ENCODE measurements around the gene PA2G4.

DNA sequence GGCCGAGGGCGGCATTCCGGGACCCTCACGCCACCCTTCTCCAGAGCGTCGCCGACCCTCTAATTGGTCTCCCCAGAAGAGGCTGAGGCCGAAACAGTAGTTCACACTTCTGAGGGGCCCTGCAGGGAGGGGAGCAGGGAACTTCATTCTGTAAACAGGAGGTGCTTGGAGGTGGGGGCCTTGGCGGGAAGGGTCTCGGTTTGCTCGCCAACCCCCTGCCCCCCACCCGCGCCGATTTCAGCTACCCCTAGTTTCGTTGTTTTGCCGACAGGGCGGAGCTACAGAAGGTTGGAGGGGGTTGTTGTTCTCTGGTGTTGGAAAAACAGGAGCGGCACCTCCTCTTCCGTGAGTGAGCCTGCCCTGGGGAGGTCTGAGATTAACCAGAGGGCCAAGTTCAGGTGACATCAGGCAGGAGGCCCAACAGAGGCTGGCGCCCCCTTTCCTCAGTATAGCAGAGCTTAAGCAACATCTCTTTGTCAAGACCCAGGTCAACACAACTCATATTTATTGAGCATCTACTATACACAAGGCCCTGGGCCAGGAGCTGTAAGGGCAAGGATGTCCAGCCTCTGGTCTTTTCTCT is 23.7 kb upstream of the PA2G4 start:
- TF ChIP-seq, protein P1, sequence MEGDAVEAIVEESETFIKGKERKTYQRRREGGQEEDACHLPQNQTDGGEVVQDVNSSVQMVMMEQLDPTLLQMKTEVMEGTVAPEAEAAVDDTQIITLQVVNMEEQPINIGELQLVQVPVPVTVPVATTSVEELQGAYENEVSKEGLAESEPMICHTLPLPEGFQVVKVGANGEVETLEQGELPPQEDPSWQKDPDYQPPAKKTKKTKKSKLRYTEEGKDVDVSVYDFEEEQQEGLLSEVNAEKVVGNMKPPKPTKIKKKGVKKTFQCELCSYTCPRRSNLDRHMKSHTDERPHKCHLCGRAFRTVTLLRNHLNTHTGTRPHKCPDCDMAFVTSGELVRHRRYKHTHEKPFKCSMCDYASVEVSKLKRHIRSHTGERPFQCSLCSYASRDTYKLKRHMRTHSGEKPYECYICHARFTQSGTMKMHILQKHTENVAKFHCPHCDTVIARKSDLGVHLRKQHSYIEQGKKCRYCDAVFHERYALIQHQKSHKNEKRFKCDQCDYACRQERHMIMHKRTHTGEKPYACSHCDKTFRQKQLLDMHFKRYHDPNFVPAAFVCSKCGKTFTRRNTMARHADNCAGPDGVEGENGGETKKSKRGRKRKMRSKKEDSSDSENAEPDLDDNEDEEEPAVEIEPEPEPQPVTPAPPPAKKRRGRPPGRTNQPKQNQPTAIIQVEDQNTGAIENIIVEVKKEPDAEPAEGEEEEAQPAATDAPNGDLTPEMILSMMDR (IDR thresholded peaks at IDR 0.05; ENCODE audit: poor library complexity): peak; percentile 3
- no peak for TF ChIP-seq EZH2 (IDR thresholded peaks at IDR 0.05; ENCODE audit: borderline replicate concordance)
